K562 (cell line): ENCODE data around the gene KMT2D. TPM values are rescaled to one million over a fixed set of nuclear protein-coding genes. Genes with fewer than 3 reads are reported as not detected.

Source experiments
- HDAC2 ChIP-seq: fragments of 450-650 bp; IDR thresholded peaks from 2 replicates; pipeline ENCODE4 v1.6.1; 2016; ENCODE audit warnings: mild to moderate bottlenecking
- KAT7 ChIP-seq: sonication (generic); formaldehyde crosslinking; IDR thresholded peaks from 2 replicates; pipeline ENCODE4 v1.8.0; 2022; ENCODE audit warnings: missing genetic modification reagents, mild to moderate bottlenecking, borderline replicate concordance
- PHF8 ChIP-seq: fragments of 200-600 bp; sonication (generic); IDR thresholded peaks from 2 replicates; pipeline ENCODE4 v1.6.1; 2012; ENCODE audit warnings: mixed run types, mild to moderate bottlenecking, inconsistent platforms, low read length, moderate library complexity, borderline replicate concordance
- polyA plus RNA-seq, 8 experiments: library from polyadenylated mRNA; depleted of rRNA in 4 of 8; stranded (reverse) in 5 of 8; unstranded in 3 of 8; fragments of >200 nt; fragmentation: Nextera tagmentation in 2 of 8; fragmentation: Illumina TruSeq in 1 of 8; extraction: Ambion mirVana in 2 of 8; extraction: Trizol in 1 of 8; gene quantifications; 2 replicates each; pipeline versions ENCODE4 v1.2.1 to v1.2.3, GENCODE V29; 2011 to 2014; ENCODE audit warnings: inconsistent platforms in 1 of 8, missing spikeins in 1 of 8
- total RNA-seq, 7 experiments: library from RNA; depleted of rRNA in 6 of 7; stranded (reverse); fragments of >200 nt in 6 of 7; fragmentation: Illumina TruSeq in 2 of 7; extraction: Trizol in 2 of 7; gene quantifications; 2 replicates each; pipeline versions ENCODE4 v1.2.1 to v1.2.3, GENCODE V29; 2011 to 2021; ENCODE audit warnings: low replicate concordance in 1 of 7
- TF ChIP-seq, protein P1 (sequence below): fragments of 250-450 bp; sonication (Bioruptor Pico); IDR thresholded peaks from 2 replicates; pipeline ENCODE4 v1.8.0; 2021; ENCODE audit warnings: borderline replicate concordance, mild to moderate bottlenecking, moderate library complexity; ENCODE audit not compliant: poor library complexity, severe bottlenecking
- TF ChIP-seq, protein P2 (sequence below): fragments of 200-800 bp; sonication (Bioruptor generic); IDR thresholded peaks from 2 replicates; pipeline ENCODE4 v1.6.1; 2016; ENCODE audit warnings: missing genetic modification characterization, missing compliant biosample characterization
- TF ChIP-seq, protein P3 (sequence below): fragments of 450-650 bp; IDR thresholded peaks from 2 replicates; pipeline ENCODE4 v1.6.1; 2016; ENCODE audit warnings: antibody characterized with exemption
- TF ChIP-seq, protein P4 (sequence below): fragments of 450-650 bp; IDR thresholded peaks from 2 replicates; pipeline ENCODE4 v1.7.1; 2018; ENCODE audit warnings: mild to moderate bottlenecking, low read depth; ENCODE audit not compliant: partially characterized antibody
- TF ChIP-seq, protein P5 (sequence below): sonication (generic); formaldehyde crosslinking; IDR thresholded peaks from 2 replicates; pipeline ENCODE4 v1.8.1; 2023; ENCODE audit warnings: mild to moderate bottlenecking, missing genetic modification reagents
- TF ChIP-seq, protein P6 (sequence below), 3 experiments: fragments of 200-800 bp in 1 of 3; fragments of 250-450 bp in 1 of 3; fragments of 450-650 bp in 1 of 3; sonication (Bioruptor Pico) in 1 of 3; sonication (Bioruptor generic) in 1 of 3; formaldehyde crosslinking in 1 of 3; IDR thresholded peaks; 2 replicates each; pipeline versions ENCODE4 v1.6.1 to v1.8.0; 2016 to 2022; ENCODE audit warnings: mild to moderate bottlenecking in 2 of 3, missing genetic modification characterization in 2 of 3, missing compliant biosample characterization in 1 of 3, moderate library complexity in 1 of 3

The KMT2D gene
- total and polyA plus RNA-seq, 9 of the 15 experiments (the other 6 are each of a cell fraction or from before 2014, with no cell fraction given): 0.22 to 93.7 (median 13.7) TPM

DNA sequence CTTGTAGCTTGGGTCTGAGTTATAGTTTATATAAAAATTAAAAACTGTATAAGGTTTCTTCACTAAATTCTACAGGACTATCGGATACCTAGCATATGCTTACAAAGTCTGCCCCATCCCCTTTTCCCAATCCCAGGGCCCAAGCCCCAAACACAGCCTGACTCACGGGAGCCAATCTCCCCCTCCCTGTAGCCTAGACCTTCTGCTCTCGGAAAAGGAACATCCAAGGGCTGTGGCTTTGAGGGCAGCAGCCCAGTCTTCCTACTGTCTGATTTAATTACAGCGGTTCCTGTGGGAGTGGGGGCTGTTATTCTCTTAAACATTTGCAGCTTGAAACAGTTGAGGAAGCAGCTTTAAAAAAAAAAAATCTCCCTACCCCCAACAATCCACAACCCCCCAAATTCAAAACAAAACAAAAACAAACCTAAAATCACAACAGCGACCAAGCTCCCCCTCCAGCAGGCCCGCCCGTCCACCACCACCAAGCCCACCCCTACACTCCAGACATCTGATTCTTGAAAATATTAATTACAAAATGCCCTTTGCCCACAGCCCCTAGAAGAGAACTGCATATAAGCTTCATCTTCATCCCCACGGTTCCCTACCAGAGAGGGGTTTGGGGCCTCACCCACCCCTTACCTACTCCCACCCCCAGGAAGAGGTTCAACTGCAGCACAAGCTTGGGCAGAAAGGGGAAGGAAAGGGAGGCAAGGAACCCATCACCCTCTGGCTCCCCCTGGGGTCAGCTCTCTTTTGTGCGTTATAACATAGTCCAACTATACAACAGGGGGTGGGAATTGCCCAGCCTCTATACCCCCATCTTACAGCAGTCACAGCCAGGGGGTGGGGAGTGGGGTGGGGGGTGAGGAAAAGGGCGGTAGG is 40.9 kb downstream of the KMT2D start (continued):
- TF ChIP-seq, protein P1, sequence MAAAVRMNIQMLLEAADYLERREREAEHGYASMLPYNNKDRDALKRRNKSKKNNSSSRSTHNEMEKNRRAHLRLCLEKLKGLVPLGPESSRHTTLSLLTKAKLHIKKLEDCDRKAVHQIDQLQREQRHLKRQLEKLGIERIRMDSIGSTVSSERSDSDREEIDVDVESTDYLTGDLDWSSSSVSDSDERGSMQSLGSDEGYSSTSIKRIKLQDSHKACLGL: no peak
- TF ChIP-seq, protein P2, sequence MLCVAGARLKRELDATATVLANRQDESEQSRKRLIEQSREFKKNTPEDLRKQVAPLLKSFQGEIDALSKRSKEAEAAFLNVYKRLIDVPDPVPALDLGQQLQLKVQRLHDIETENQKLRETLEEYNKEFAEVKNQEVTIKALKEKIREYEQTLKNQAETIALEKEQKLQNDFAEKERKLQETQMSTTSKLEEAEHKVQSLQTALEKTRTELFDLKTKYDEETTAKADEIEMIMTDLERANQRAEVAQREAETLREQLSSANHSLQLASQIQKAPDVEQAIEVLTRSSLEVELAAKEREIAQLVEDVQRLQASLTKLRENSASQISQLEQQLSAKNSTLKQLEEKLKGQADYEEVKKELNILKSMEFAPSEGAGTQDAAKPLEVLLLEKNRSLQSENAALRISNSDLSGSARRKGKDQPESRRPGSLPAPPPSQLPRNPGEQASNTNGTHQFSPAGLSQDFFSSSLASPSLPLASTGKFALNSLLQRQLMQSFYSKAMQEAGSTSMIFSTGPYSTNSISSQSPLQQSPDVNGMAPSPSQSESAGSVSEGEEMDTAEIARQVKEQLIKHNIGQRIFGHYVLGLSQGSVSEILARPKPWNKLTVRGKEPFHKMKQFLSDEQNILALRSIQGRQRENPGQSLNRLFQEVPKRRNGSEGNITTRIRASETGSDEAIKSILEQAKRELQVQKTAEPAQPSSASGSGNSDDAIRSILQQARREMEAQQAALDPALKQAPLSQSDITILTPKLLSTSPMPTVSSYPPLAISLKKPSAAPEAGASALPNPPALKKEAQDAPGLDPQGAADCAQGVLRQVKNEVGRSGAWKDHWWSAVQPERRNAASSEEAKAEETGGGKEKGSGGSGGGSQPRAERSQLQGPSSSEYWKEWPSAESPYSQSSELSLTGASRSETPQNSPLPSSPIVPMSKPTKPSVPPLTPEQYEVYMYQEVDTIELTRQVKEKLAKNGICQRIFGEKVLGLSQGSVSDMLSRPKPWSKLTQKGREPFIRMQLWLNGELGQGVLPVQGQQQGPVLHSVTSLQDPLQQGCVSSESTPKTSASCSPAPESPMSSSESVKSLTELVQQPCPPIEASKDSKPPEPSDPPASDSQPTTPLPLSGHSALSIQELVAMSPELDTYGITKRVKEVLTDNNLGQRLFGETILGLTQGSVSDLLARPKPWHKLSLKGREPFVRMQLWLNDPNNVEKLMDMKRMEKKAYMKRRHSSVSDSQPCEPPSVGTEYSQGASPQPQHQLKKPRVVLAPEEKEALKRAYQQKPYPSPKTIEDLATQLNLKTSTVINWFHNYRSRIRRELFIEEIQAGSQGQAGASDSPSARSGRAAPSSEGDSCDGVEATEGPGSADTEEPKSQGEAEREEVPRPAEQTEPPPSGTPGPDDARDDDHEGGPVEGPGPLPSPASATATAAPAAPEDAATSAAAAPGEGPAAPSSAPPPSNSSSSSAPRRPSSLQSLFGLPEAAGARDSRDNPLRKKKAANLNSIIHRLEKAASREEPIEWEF (CRISPR knock-in tag): no peak
- no peak for TF ChIP-seq KAT7 (CRISPR knock-in tag)
- TF ChIP-seq, protein P3, sequence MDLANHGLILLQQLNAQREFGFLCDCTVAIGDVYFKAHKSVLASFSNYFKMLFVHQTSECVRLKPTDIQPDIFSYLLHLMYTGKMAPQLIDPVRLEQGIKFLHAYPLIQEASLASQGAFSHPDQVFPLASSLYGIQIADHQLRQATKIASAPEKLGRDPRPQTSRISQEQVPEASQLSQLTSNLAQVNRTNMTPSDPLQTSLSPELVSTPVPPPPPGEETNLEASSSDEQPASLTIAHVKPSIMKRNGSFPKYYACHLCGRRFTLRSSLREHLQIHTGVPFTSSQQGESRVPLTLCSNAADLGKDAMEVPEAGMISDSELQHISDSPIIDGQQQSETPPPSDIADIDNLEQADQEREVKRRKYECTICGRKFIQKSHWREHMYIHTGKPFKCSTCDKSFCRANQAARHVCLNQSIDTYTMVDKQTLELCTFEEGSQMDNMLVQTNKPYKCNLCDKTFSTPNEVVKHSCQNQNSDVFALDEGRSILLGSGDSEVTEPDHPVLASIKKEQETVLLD: 0 out of 2 replicates have a peak, but pooled peaks have one; percentile 22
- TF ChIP-seq HDAC2: peak; percentile 36; the same call in 1 of the 2 replicates
- no peak for TF ChIP-seq PHF8
- TF ChIP-seq, protein P4, sequence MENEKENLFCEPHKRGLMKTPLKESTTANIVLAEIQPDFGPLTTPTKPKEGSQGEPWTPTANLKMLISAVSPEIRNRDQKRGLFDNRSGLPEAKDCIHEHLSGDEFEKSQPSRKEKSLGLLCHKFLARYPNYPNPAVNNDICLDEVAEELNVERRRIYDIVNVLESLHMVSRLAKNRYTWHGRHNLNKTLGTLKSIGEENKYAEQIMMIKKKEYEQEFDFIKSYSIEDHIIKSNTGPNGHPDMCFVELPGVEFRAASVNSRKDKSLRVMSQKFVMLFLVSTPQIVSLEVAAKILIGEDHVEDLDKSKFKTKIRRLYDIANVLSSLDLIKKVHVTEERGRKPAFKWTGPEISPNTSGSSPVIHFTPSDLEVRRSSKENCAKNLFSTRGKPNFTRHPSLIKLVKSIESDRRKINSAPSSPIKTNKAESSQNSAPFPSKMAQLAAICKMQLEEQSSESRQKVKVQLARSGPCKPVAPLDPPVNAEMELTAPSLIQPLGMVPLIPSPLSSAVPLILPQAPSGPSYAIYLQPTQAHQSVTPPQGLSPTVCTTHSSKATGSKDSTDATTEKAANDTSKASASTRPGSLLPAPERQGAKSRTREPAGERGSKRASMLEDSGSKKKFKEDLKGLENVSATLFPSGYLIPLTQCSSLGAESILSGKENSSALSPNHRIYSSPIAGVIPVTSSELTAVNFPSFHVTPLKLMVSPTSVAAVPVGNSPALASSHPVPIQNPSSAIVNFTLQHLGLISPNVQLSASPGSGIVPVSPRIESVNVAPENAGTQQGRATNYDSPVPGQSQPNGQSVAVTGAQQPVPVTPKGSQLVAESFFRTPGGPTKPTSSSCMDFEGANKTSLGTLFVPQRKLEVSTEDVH: no peak
- TF ChIP-seq, protein P5, sequence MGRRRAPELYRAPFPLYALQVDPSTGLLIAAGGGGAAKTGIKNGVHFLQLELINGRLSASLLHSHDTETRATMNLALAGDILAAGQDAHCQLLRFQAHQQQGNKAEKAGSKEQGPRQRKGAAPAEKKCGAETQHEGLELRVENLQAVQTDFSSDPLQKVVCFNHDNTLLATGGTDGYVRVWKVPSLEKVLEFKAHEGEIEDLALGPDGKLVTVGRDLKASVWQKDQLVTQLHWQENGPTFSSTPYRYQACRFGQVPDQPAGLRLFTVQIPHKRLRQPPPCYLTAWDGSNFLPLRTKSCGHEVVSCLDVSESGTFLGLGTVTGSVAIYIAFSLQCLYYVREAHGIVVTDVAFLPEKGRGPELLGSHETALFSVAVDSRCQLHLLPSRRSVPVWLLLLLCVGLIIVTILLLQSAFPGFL (CRISPR knock-in tag): no peak
- TF ChIP-seq, protein P6, sequence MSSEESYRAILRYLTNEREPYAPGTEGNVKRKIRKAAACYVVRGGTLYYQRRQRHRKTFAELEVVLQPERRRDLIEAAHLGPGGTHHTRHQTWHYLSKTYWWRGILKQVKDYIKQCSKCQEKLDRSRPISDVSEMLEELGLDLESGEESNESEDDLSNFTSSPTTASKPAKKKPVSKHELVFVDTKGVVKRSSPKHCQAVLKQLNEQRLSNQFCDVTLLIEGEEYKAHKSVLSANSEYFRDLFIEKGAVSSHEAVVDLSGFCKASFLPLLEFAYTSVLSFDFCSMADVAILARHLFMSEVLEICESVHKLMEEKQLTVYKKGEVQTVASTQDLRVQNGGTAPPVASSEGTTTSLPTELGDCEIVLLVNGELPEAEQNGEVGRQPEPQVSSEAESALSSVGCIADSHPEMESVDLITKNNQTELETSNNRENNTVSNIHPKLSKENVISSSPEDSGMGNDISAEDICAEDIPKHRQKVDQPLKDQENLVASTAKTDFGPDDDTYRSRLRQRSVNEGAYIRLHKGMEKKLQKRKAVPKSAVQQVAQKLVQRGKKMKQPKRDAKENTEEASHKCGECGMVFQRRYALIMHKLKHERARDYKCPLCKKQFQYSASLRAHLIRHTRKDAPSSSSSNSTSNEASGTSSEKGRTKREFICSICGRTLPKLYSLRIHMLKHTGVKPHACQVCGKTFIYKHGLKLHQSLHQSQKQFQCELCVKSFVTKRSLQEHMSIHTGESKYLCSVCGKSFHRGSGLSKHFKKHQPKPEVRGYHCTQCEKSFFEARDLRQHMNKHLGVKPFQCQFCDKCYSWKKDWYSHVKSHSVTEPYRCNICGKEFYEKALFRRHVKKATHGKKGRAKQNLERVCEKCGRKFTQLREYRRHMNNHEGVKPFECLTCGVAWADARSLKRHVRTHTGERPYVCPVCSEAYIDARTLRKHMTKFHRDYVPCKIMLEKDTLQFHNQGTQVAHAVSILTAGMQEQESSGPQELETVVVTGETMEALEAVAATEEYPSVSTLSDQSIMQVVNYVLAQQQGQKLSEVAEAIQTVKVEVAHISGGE (CRISPR knock-in tag; IDR thresholded peaks at IDR 0.05): no peak
